Measurements from ENCODE around the gene CYP4X1. TPM values are rescaled to one million over a fixed set of nuclear protein-coding genes. Genes with fewer than 3 reads are reported as not detected.

The CYP4X1 gene
- total RNA-seq, 1 experiment from 2014 or later: 0.44 TPM

- H3K36me3 Mint-ChIP-seq (ENCODE audit: insufficient read depth in 1 of 3, low read depth in 3 of 3): no peaks in the 10 kb centered on the region; a peak in 1 of 7 replicates
- H3K4ac ChIP-seq (ENCODE audit: low read depth, low read length): no peak overlapping the region
- no peak overlapping the region for H4K5ac ChIP-seq (ENCODE audit: insufficient read length, low read depth, low read length)
- H3K27ac Mint-ChIP-seq: no peak overlapping the region; a peak in 1 of 7 replicates
- no peak overlapping the region for H3K9ac ChIP-seq (ENCODE audit: extremely low read depth, insufficient read length, low read length)
- no peak overlapping the region for H3K4me3 Mint-ChIP-seq
- H3K23ac ChIP-seq (ENCODE audit: insufficient read length, low read depth, low read length): no peak overlapping the region
- H3K4me2 ChIP-seq (ENCODE audit: insufficient read depth, insufficient read length, low read length): no peak overlapping the region
- peaks cover 7 to 8% of the 10 kb centered on the region in 2 experiments; a peak in 3 of 4 replicates for H3K4me1 Mint-ChIP-seq
- H3K56ac ChIP-seq (ENCODE audit: insufficient read length, low read depth, low read length): no peak overlapping the region
- no peak overlapping the region for H2BK120ac ChIP-seq (ENCODE audit: low read depth, low read length, poor library complexity, severe bottlenecking)
- H2AFZ ChIP-seq (ENCODE audit: low read length): no peak overlapping the region
- no peaks in the 10 kb centered on the region for H3K9me3 Mint-ChIP-seq
- no peaks in the 10 kb centered on the region for H3K23me2 ChIP-seq (ENCODE audit: insufficient read length, low read depth, low read length, poor library complexity, severe bottlenecking)
- no peak overlapping the region for H3K27ac ChIP-seq (ENCODE audit: insufficient read length, low read depth, low read length)
- TF ChIP-seq CTCF (conservative IDR thresholded peaks at IDR 0.05): peak; percentile 57; the same call in 2 of the 3 replicates
- H3K4me1 ChIP-seq (ENCODE audit: insufficient read depth, low read length): peaks cover 3% of the 10 kb centered on the region
- no peak overlapping the region for H4K8ac ChIP-seq (replicated peaks; ENCODE audit: insufficient read length, low read depth, low read length)
- no peak overlapping the region for H4K91ac ChIP-seq (ENCODE audit: insufficient read length, low read depth, low read length)
- no peaks in the 10 kb centered on the region for H3K27me3 ChIP-seq (ENCODE audit: insufficient read depth, low read length)
- no peaks in the 10 kb centered on the region for H3K9me3 ChIP-seq (ENCODE audit: control insufficient read depth, low read depth, low read length)
- no peak overlapping the region for H3K14ac ChIP-seq (ENCODE audit: insufficient read depth, low read length)
- H4K20me1 ChIP-seq (ENCODE audit: control insufficient read depth, insufficient read depth, insufficient read length): no peaks in the 10 kb centered on the region
- DNase-seq: peak; percentile 62
- H3T11ph ChIP-seq (ENCODE audit: low read length): no peak overlapping the region
- no peak overlapping the region for H2BK20ac ChIP-seq (ENCODE audit: low read depth, low read length, poor library complexity, severe bottlenecking)
- no peak overlapping the region for H2BK5ac ChIP-seq (ENCODE audit: insufficient read length, low read length)
- H2BK15ac ChIP-seq (ENCODE audit: low read depth, low read length): no peak overlapping the region
- no peak overlapping the region for H3K18ac ChIP-seq (ENCODE audit: insufficient read length, low read depth, low read length)
- no peaks in the 10 kb centered on the region for H3K79me1 ChIP-seq (ENCODE audit: insufficient read depth, low read depth, low read length, poor library complexity, severe bottlenecking)
- no CpG with 5 or more reads among the region's 13 CpGs for WGBS (ENCODE audit: extremely low coverage, insufficient read length, low lambda C conversion rate)
- no peak overlapping the region for H2AK5ac ChIP-seq (ENCODE audit: insufficient read length, low read length)
- H2BK12ac ChIP-seq (ENCODE audit: insufficient read length, low read depth, low read length): no peak overlapping the region
- H3K27me3 Mint-ChIP-seq (ENCODE audit: low read depth): peaks cover 8% of the 10 kb centered on the region
- no peaks in the 10 kb centered on the region for H3K79me2 ChIP-seq (ENCODE audit: insufficient read depth, low read length)
These were observed 32.2 kb upstream of the CYP4X1 start for GRCh38 chr1:46991083-46991923.
